Motor neuron (in vitro differentiated cells): Measurements from ENCODE around the gene GREB1L. TPM values are rescaled to one million over a fixed set of nuclear protein-coding genes. Genes with fewer than 3 reads are reported as not detected.

Experiments
- ATAC-seq, 8 experiments: fragments of 200-7000 bp; cut with Tn5 transposase; replicated peaks in 6 of 8; 2 replicates each; pipeline ENCODE4 v1.8.0; 2021; ENCODE audit warnings: mild to moderate bottlenecking in 8 of 8, moderate library complexity in 8 of 8
- H3K27ac ChIP-seq, 2 donors: fragments of 250-450 bp; sonication (Bioruptor Pico); 2 replicates each; pipeline ENCODE4 v1.9.0; 2021; ENCODE audit warnings: antibody characterized with exemption in 2 of 2, mild to moderate bottlenecking in 2 of 2, moderate library complexity in 1 of 2
- H3K4me1 ChIP-seq, 2 donors: fragments of 250-450 bp; sonication (Bioruptor Pico); replicated peaks in 1 of 2; 2 replicates each; pipeline ENCODE4 v1.6.1; 2021; ENCODE audit warnings: antibody characterized with exemption in 2 of 2, mild to moderate bottlenecking in 2 of 2, moderate library complexity in 1 of 2
- H3K4me3 ChIP-seq, 5 donors: fragments of 250-450 bp; sonication (Bioruptor Pico); 2 replicates each; pipeline ENCODE4 v1.9.0; 2021; ENCODE audit warnings: antibody characterized with exemption in 5 of 5, mild to moderate bottlenecking in 5 of 5, moderate library complexity in 4 of 5
- WGBS, 10 experiments: fragments of 450-650 bp; shearing (Covaris generic); methylation state at CpG; one replicate each; pipeline ENCODE4 v1.0.0; 2022; 5-methylcytosine and 5-hydroxymethylcytosine counted together
- in situ Hi-C, 9 experiments: fragments of 400-800 bp; cut with MboI; loops; one replicate each; pipeline ENCODE4 v1.15.0; 2021; ENCODE audit warnings: low sequenced_read_pairs in 9 of 9, low pct_unique_long_range_greater_than_20kb in 2 of 9; ENCODE audit not compliant: unreplicated experiment in 9 of 9
- total RNA-seq, 8 experiments: library from RNA; unstranded; fragments of 300-600 nt; gene quantifications; 2 replicates each; pipeline versions ENCODE4 v1.2.3 to v1.2.4, GENCODE V29; 2022

The GREB1L gene
- total RNA-seq, 8 experiments from 2014 or later, result 0.36 to 39.3 (median 13.2) TPM

DNA sequence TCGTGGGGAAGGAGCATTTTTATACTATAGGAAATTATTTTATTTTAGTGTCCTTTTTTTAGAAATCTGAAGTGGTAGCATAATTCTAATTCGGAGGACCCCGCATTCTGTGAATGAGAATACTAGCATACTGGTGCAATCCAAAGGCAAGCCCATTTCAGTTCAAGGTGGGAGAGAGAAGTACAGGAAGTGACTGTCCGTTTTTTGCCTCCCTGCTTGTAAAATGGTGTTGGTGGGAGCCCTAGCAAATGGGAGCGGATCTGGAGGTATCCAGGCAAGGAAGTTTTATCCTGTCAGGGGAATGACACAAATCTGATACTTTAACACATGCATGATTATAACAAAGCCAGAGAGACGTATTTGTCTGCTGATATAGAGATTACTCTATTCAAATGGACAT, 216.8 kb downstream of the GREB1L start:
- in situ Hi-C loops, result no loop called here
- H3K4me3 ChIP-seq, result no peak overlapping the region
- no peak for ATAC-seq
- H3K27ac ChIP-seq, result no peak overlapping the region
- WGBS, 10 experiments, result 54 to 100% (median 84%) methylated on average over 2 to 5 of the region's 6 CpGs; no CpG with 5 or more reads in 1 of the 10 experiments
- H3K4me1 ChIP-seq, result no peaks in the 10 kb centered on the region

- Histone ChIP-seq H3K4me3 (no peak overlapping the region), H3K27ac (no peak overlapping the region), H3K4me1 (no peaks in the 10 kb centered on the region)
- WGBS, 10 experiments, result 56 to 100% (median 82%) methylated on average over 1 to 9 of the region's 10 CpGs; no CpG with 5 or more reads in 3 of the 10 experiments
- in situ Hi-C loops, result no loop called here
- ATAC-seq, result no peak
Measured at GRCh38 chr18:21459706-21460286, 217.8 kb downstream of the GREB1L start.

DNA sequence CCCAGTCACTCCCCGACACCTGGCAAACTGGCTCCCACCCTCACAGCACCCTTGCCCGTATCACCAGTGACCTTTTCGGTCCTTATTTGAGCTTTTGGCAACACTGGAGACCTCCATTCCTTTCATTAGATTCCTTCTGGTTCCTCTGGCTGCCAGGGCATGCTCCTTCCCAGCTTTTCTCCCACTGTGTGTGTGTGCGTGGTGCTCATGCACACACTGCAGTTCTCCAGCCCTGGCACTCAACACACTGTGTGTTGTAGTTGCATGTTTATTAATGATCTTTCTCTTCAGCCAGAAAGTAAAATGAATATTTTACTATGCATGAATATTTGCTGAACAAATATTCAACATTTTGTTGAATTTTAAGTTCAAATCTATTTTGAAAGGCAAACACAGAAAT, 219.4 kb downstream of the GREB1L start:
- 92 to 100% (median 94%) methylated on average over 1 to 4 of the region's 4 CpGs; no CpG with 5 or more reads in 6 of the 10 experiments for WGBS, 10 experiments
- Histone ChIP-seq H3K4me3 (no peak overlapping the region), H3K27ac (no peak overlapping the region), H3K4me1 (no peaks in the 10 kb centered on the region)
- ATAC-seq, result peak in 1 of 8 experiments; percentile 63
- in situ Hi-C loops, result no loop called here

DNA sequence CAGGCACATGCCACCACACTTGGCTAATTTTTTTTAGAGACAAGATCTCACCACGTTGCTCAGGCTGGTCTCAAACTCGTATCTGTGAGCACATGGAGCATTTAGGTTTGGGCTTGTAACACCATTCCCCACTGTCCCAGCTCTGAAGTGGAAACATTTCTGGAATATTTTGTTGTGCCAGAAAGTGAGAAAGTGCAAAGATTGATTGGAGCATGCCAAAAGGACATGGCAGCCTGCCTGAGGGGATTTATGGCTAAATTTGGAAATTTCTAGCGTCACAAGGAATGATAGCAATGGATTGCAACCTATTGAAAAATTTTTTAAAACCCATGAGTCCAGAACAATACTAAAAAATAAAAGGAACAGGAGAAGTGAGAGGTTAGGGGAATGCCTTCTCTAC, 221.7 kb downstream of the GREB1L start:
- in situ Hi-C loops, result no loop called here
- ATAC-seq, result no peak
- Histone ChIP-seq H3K27ac (no peak overlapping the region), H3K4me3 (no peak overlapping the region), H3K4me1 (no peaks in the 10 kb centered on the region)
- WGBS, 10 experiments, result 11 to 100% (median 69%) methylated on average over 1 to 3 of the region's 3 CpGs; no CpG with 5 or more reads in 2 of the 10 experiments

- no peak overlapping the region for H3K4me3 ChIP-seq
- 43 to 100% (median 89%) methylated on average over 2 to 4 of the region's 4 CpGs for WGBS, 10 experiments
- H3K27ac ChIP-seq, result no peak overlapping the region
- in situ Hi-C loops, result no loop called here
- no peak for ATAC-seq
- H3K4me1 ChIP-seq, result no peaks in the 10 kb centered on the region
Measured at GRCh38 chr18:21468514-21469164, 226.6 kb downstream of the GREB1L start.

GRCh38 chr18:21472741-21473140, 230.7 kb downstream of the GREB1L start:
- Histone ChIP-seq H3K27ac (no peak overlapping the region), H3K4me3 (no peak overlapping the region), H3K4me1 (no peaks in the 10 kb centered on the region)
- 35 to 100% (median 92%) methylated on average over 1 to 2 of the region's 2 CpGs; no CpG with 5 or more reads in 1 of the 10 experiments for WGBS, 10 experiments
- in situ Hi-C loops, result no loop called here
- ATAC-seq, result no peak

GRCh38 chr18:21474621-21475020, 232.6 kb downstream of the GREB1L start:
- no peak overlapping the region for H3K27ac ChIP-seq
- no peaks in the 10 kb centered on the region for H3K4me1 ChIP-seq
- ATAC-seq, result no peak
- in situ Hi-C loops, result no loop called here
- H3K4me3 ChIP-seq, result no peak overlapping the region
- 43 to 100% (median 89%) methylated on average over 1 to 2 of the region's 2 CpGs; no CpG with 5 or more reads in 4 of the 10 experiments for WGBS, 10 experiments

DNA sequence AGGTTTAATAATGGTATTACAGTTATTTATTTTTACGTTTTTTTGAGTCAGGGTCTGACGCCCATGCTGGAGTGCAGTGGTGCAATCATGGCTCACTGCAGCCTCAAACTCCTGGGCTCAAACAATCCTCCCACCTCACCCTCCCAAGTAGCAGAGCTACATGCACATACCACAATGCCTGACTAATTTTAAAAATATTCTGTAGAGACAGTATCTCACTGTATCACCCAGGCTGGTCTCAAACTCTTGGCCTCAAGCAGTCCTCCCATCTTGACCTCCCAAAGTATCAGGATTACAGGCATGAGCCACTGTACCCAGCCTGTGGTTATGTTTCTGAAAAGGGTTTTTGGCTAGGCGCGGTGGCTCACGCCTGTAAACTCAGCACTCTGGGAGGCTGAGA, 237.7 kb downstream of the GREB1L start:
- no peak for ATAC-seq
- no peak overlapping the region for H3K27ac ChIP-seq
- 73 to 100% (median 93%) methylated on average over 2 to 3 of the region's 5 CpGs; no CpG with 5 or more reads in 5 of the 10 experiments for WGBS, 10 experiments
- in situ Hi-C loops, result no loop called here
- peaks cover 0 to 2% of the 10 kb centered on the region in 2 donors for H3K4me1 ChIP-seq
- H3K4me3 ChIP-seq, result no peak overlapping the region

DNA sequence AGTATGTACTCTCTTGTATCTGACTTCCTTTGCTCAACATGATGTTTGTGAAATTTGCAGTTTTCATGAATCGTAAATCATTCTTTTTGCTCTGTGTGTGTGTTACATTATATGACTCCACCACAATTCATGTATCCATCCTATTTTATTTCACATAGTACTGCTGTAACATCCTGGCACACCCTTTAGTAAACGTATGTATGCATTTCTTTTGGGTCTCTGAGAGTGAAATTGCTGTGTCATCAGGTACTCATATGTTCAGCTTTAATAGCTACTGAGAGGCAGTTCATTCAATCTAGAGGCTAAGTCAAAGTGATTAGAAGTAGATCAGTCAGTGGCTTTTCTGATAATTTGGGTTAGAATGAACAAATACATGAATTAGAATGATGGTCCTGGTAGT, 239.7 kb downstream of the GREB1L start:
- H3K4me3 ChIP-seq, result no peak overlapping the region
- no peak overlapping the region for H3K27ac ChIP-seq
- peaks cover 0 to 2% of the 10 kb centered on the region in 2 donors for H3K4me1 ChIP-seq
- WGBS, 10 experiments, result 20 to 100% (median 75%) methylated on average over 1 to 2 of the region's 2 CpGs; no CpG with 5 or more reads in 1 of the 10 experiments
- peak in 3 of 8 experiments; percentile 51 to 67 (median 61) for ATAC-seq
- in situ Hi-C loops, result no loop called here

GRCh38 chr18:21483051-21483450, 241.0 kb downstream of the GREB1L start:
- in situ Hi-C loops, result no loop called here
- whole genome bisulfite sequencing, 10 experiments, result 55 to 93% (median 80%) methylated on average over 1 to 5 of the region's 5 CpGs; no CpG with 5 or more reads in 2 of the 10 experiments
- H3K27ac ChIP-seq, result no peak overlapping the region
- H3K4me1 ChIP-seq, result peaks cover 0 to 2% of the 10 kb centered on the region in 2 donors
- no peak for ATAC-seq
- H3K4me3 ChIP-seq, result no peak overlapping the region

- Histone ChIP-seq H3K4me1 (peaks cover 0 to 2% of the 10 kb centered on the region in 2 donors), H3K27ac (no peak overlapping the region), H3K4me3 (no peak overlapping the region)
- WGBS, 10 experiments, result 20 to 100% (median 80%) methylated on average over 1 to 7 of the region's 7 CpGs
- peak in 3 of 8 experiments; percentile 33 to 64 (median 46) for ATAC-seq
- in situ Hi-C loops, result no loop called here
Measured at GRCh38 chr18:21484851-21485636, 243.0 kb downstream of the GREB1L start.

GRCh38 chr18:21486905-21487437, 244.9 kb downstream of the GREB1L start:
- no peak overlapping the region for H3K4me3 ChIP-seq
- no peak overlapping the region for H3K27ac ChIP-seq
- no peaks in the 10 kb centered on the region for H3K4me1 ChIP-seq
- WGBS, 10 experiments, result 55 to 100% (median 83%) methylated on average over 1 to 3 of the region's 3 CpGs; no CpG with 5 or more reads in 1 of the 10 experiments
- in situ Hi-C loops, result no loop called here
- ATAC-seq, result no peak
